HG03039 (cell line): Measurements from ENCODE around the gene OSGEPL1.
"Not testable (repeated sequence)": the region's sequence is repeated elsewhere in the genome, so short reads cannot be mapped to it uniquely, and the experiment has no call there.

ENCODE experiments used
- ATAC-seq: cut with Tn5 transposase; IDR thresholded peaks from one replicate; pipeline ENCODE4 v1.9.1; 2021; ENCODE audit warnings: mild to moderate bottlenecking, moderate library complexity; ENCODE audit not compliant: unreplicated experiment

The OSGEPL1 gene

GRCh38 chr2:189762551-189763298 is at the start of gene OSGEPL1:
OSGEPL1 (minus strand) TSS chr2:189762792; CDS start chr2:189761640, 1,152 bp downstream.
- peak; percentile 97 for ATAC-seq

- ATAC-seq, result no peak
Measured at GRCh38 chr2:189803431-189803830, 40.8 kb upstream of the OSGEPL1 start.

- ATAC-seq, result no peak
Measured at GRCh38 chr2:189802396-189802912, 39.9 kb upstream of the OSGEPL1 start.

- no peak for ATAC-seq
Measured at GRCh38 chr2:189799531-189799930, 36.9 kb upstream of the OSGEPL1 start.

- no peak for ATAC-seq
Measured at GRCh38 chr2:189799030-189799331, 36.4 kb upstream of the OSGEPL1 start.

- ATAC-seq, result peak; percentile 38
Measured at GRCh38 chr2:189798312-189799029, 35.9 kb upstream of the OSGEPL1 start.

- ATAC-seq, result no peak
Measured at GRCh38 chr2:189797902-189798301, 35.3 kb upstream of the OSGEPL1 start.

- no peak for ATAC-seq
Measured at GRCh38 chr2:189794310-189794709, 31.7 kb upstream of the OSGEPL1 start.

- ATAC-seq, result no peak
Measured at GRCh38 chr2:189791338-189792042, 28.9 kb upstream of the OSGEPL1 start.

GRCh38 chr2:189783927-189784867 is 21.6 kb upstream of the OSGEPL1 start, which contains the start of the genes ORMDL1 and PMS1:
ORMDL1 (minus strand) TSS chr2:189784339; CDS start chr2:189782595, 1,744 bp downstream.
PMS1 (plus strand) TSS chr2:189784450; CDS start chr2:189791810, 7,360 bp downstream.
- peak; percentile 91 for ATAC-seq

- ATAC-seq, result peak; percentile 11
Measured at GRCh38 chr2:189783451-189783926, 20.9 kb upstream of the OSGEPL1 start.

GRCh38 chr2:189782221-189782671 is 19.7 kb upstream of the OSGEPL1 start:
- no peak for ATAC-seq

- ATAC-seq, result no peak
Measured at GRCh38 chr2:189772212-189772611, 9.6 kb upstream of the OSGEPL1 start.

- no peak for ATAC-seq
Measured at GRCh38 chr2:189770590-189771322, 8.2 kb upstream of the OSGEPL1 start.

- no peak for ATAC-seq
Measured at GRCh38 chr2:189763908-189764661, 1.5 kb upstream of the OSGEPL1 start.

GRCh38 chr2:189762229-189762550 is 402 bp downstream of the OSGEPL1 start:
- no peak for ATAC-seq

GRCh38 chr2:189760154-189760553 is 2.4 kb downstream of the OSGEPL1 start:
- ATAC-seq, result not testable (repeated sequence)

- ATAC-seq, result no peak
Measured at GRCh38 chr2:189756311-189756952, 6.2 kb downstream of the OSGEPL1 start.
